IMR-90 (cell line): Measurements from ENCODE around the gene KTI12. TPM values are rescaled to one million over a fixed set of nuclear protein-coding genes. Genes with fewer than 3 reads are reported as not detected.

ENCODE experiments used
- ATAC-seq: fragments of 200-7000 bp; cut with Tn5 transposase; 2 replicates; pipeline ENCODE4 v1.9.1; 2020; ENCODE audit warnings: low read depth, mild to moderate bottlenecking, moderate library complexity
- BruUV-seq: library from RNA; stranded (reverse); fragments of 400-500 nt; replicated peaks from 2 replicates; lab custom pipeline; 2021; lab: Mats Ljungman, UMichigan
- CTCF ChIA-PET: fragments of 300-600 bp; formaldehyde crosslinking; extraction: SDS; loops from one replicate; lab custom pipeline; 2021; ENCODE audit warnings: antibody characterized with exemption; lab: Yijun Ruan, JAX
- POLR2A ChIA-PET: fragments of 300-600 bp; sonication (Branson Sonifier 250); formaldehyde crosslinking; loops from one replicate; lab custom pipeline; 2022; ENCODE audit warnings: antibody characterized with exemption; ENCODE audit not compliant: unreplicated experiment; lab: Charles Lee
- DNase-seq: peaks from one replicate; pipeline ENCODE4 v3.0.0; 2013
- H2AFZ ChIP-seq: replicated peaks from 2 replicates; pipeline ENCODE3; 2013; ENCODE audit warnings: low read length, mild to moderate bottlenecking; ENCODE audit not compliant: poor library complexity
- H2AK5ac ChIP-seq: 2 replicates; pipeline ENCODE4 v1.6.1; 2013; ENCODE audit warnings: low read depth, low read length, inconsistent platforms
- H2AK9ac ChIP-seq: replicated peaks from 2 replicates; pipeline ENCODE3; 2013; ENCODE audit warnings: mild to moderate bottlenecking, low read depth, low read length, moderate library complexity; ENCODE audit not compliant: poor library complexity
- H2BK120ac ChIP-seq: 2 replicates; pipeline ENCODE4 v1.6.1; 2013; ENCODE audit warnings: low read depth, low read length, inconsistent platforms
- H2BK15ac ChIP-seq: 3 replicates; pipeline ENCODE4 v1.6.1; 2013; ENCODE audit warnings: low read depth, low read length, inconsistent platforms
- H2BK20ac ChIP-seq: 2 replicates; pipeline ENCODE4 v1.6.1; 2013; ENCODE audit warnings: low read depth, mild to moderate bottlenecking, inconsistent platforms, low read length, moderate library complexity
- H2BK5ac ChIP-seq: 2 replicates; pipeline ENCODE4 v1.6.1; 2013; ENCODE audit warnings: mild to moderate bottlenecking, low read depth, low read length, inconsistent platforms; ENCODE audit not compliant: poor library complexity, severe bottlenecking
- H3K14ac ChIP-seq: replicated peaks from 2 replicates; pipeline ENCODE4 v1.6.1; 2013; ENCODE audit warnings: low read depth, low read length, inconsistent platforms
- H3K18ac ChIP-seq: 2 replicates; pipeline ENCODE4 v1.6.1; 2013; ENCODE audit warnings: low read depth, low read length, control low read depth
- H3K23ac ChIP-seq: 2 replicates; pipeline ENCODE4 v1.6.1; 2013; ENCODE audit warnings: low read depth, low read length, inconsistent platforms
- H3K27ac ChIP-seq: 2 replicates; pipeline ENCODE4 v1.5.1; 2013; ENCODE audit warnings: mild to moderate bottlenecking, control low read depth, low read length; ENCODE audit not compliant: insufficient read depth
- H3K27me3 ChIP-seq: 2 replicates; pipeline ENCODE4 v1.6.1; 2013; ENCODE audit warnings: low read length; ENCODE audit not compliant: control insufficient read depth, insufficient read depth
- H3K36me3 ChIP-seq: 2 replicates; pipeline ENCODE4 v1.6.1; 2013; ENCODE audit warnings: low read length, mixed read lengths; ENCODE audit not compliant: control insufficient read depth, insufficient read depth
- H3K4ac ChIP-seq: 2 replicates; pipeline ENCODE4 v1.6.1; 2013; ENCODE audit warnings: low read depth, low read length, inconsistent platforms
- H3K4me1 ChIP-seq: 2 replicates; pipeline ENCODE4 v1.6.1; 2013; ENCODE audit warnings: low read length, mixed read lengths; ENCODE audit not compliant: control insufficient read depth, insufficient read depth
- H3K4me2 ChIP-seq: 2 replicates; pipeline ENCODE4 v1.6.1; 2013; ENCODE audit warnings: low read depth, mild to moderate bottlenecking, control low read depth, low read length, moderate library complexity
- H3K4me3 ChIP-seq: 2 replicates; pipeline ENCODE4 v1.5.1; 2013; ENCODE audit warnings: low read depth, mild to moderate bottlenecking, control low read depth, low read length, moderate library complexity; ENCODE audit not compliant: insufficient read depth
- H3K56ac ChIP-seq: 2 replicates; pipeline ENCODE4 v1.6.1; 2013; ENCODE audit warnings: low read length, inconsistent platforms; ENCODE audit not compliant: insufficient read depth; ENCODE audit errors: extremely low read depth
- H3K79me1 ChIP-seq, 2 experiments: 2 replicates each; pipeline ENCODE4 v1.6.1; 2013; ENCODE audit warnings: low read length in 2 of 2, inconsistent platforms in 1 of 2, low read depth in 1 of 2
- H3K9ac ChIP-seq: 2 replicates; pipeline ENCODE4 v1.6.1; 2013; ENCODE audit warnings: low read depth, low read length, control low read depth
- H3K9me1 ChIP-seq: 2 replicates; pipeline ENCODE4 v1.6.1; 2013; ENCODE audit warnings: low read length, inconsistent platforms; ENCODE audit not compliant: insufficient read depth
- H3K9me3 ChIP-seq: 2 replicates; pipeline ENCODE4 v1.6.1; 2013; ENCODE audit warnings: low read length; ENCODE audit not compliant: control insufficient read depth, insufficient read depth
- H4K20me1 ChIP-seq: 2 replicates; pipeline ENCODE4 v1.6.1; 2013; ENCODE audit warnings: low read length, inconsistent platforms; ENCODE audit not compliant: insufficient read depth
- H4K5ac ChIP-seq: 2 replicates; pipeline ENCODE4 v1.6.1; 2013; ENCODE audit warnings: mild to moderate bottlenecking, low read depth, low read length, control low read depth
- H4K8ac ChIP-seq, 2 experiments: 2 replicates each; pipeline ENCODE4 v1.6.1; 2013; ENCODE audit warnings: low read depth in 2 of 2, low read length in 2 of 2, control low read depth in 1 of 2, inconsistent platforms in 1 of 2
- H4K91ac ChIP-seq: 2 replicates; pipeline ENCODE4 v1.6.1; 2013; ENCODE audit warnings: low read depth, low read length, inconsistent platforms; ENCODE audit not compliant: insufficient read depth
- BHLHE40 ChIP-seq: fragments of 150-350 bp; IDR thresholded peaks from 2 replicates; pipeline ENCODE4 v1.6.1; 2016; ENCODE audit warnings: mild to moderate bottlenecking, low read depth, low read length
- CEBPB ChIP-seq: IDR thresholded peaks from 2 replicates; pipeline ENCODE4 v1.6.1; 2012; ENCODE audit warnings: low read depth, low read length, improper control_type of control experiment
- CHD1 ChIP-seq: IDR thresholded peaks from 2 replicates; pipeline ENCODE4 v1.6.1; 2012; ENCODE audit warnings: low read depth, low read length, improper control_type of control experiment
- CTCF ChIP-seq: conservative IDR thresholded peaks from 2 replicates; pipeline ENCODE4 v1.5.1; 2012; ENCODE audit warnings: mild to moderate bottlenecking, low read depth, low read length, improper control_type of control experiment
- ELK1 ChIP-seq: fragments of 150-350 bp; IDR thresholded peaks from 2 replicates; pipeline ENCODE4 v1.6.1; 2016; ENCODE audit warnings: low read depth, mild to moderate bottlenecking, low read length, moderate library complexity, borderline replicate concordance
- FOS ChIP-seq: fragments of 150-350 bp; IDR thresholded peaks from 2 replicates; pipeline ENCODE4 v1.6.1; 2016; ENCODE audit warnings: low read depth, low read length
- MAFK ChIP-seq: IDR thresholded peaks from 2 replicates; pipeline ENCODE4 v1.6.1; 2012; ENCODE audit warnings: low read depth, low read length, improper control_type of control experiment
- MAZ ChIP-seq: IDR thresholded peaks from 2 replicates; pipeline ENCODE4 v1.6.1; 2012; ENCODE audit warnings: low read depth, mild to moderate bottlenecking, low read length, improper control_type of control experiment, moderate library complexity, borderline replicate concordance
- MXI1 ChIP-seq: IDR thresholded peaks from 2 replicates; pipeline ENCODE4 v1.6.1; 2012; ENCODE audit warnings: low read depth, mild to moderate bottlenecking, low read length, moderate library complexity, borderline replicate concordance
- NFE2L2 ChIP-seq: fragments of 150-350 bp; IDR thresholded peaks from 2 replicates; pipeline ENCODE4 v1.6.1; 2016; ENCODE audit warnings: low read depth, mild to moderate bottlenecking, low read length
- POLR2A ChIP-seq: IDR thresholded peaks from 2 replicates; pipeline ENCODE4 v1.6.1; 2012; ENCODE audit warnings: mild to moderate bottlenecking, low read depth, low read length
- RAD21 ChIP-seq: IDR thresholded peaks from 2 replicates; pipeline ENCODE4 v1.6.1; 2012; ENCODE audit warnings: low read length, improper control_type of control experiment
- RCOR1 ChIP-seq: IDR thresholded peaks from 2 replicates; pipeline ENCODE4 v1.6.1; 2012; ENCODE audit warnings: mild to moderate bottlenecking, low read length, improper control_type of control experiment; ENCODE audit not compliant: insufficient replicate concordance
- RFX5 ChIP-seq: IDR thresholded peaks from 2 replicates; pipeline ENCODE4 v1.8.0; 2012; ENCODE audit warnings: low read depth, mild to moderate bottlenecking, low read length, moderate library complexity
- SMC3 ChIP-seq: fragments of 150-350 bp; IDR thresholded peaks from 2 replicates; pipeline ENCODE4 v1.6.1; 2016; ENCODE audit warnings: low read depth, mild to moderate bottlenecking, antibody characterized with exemption, low read length, moderate library complexity
- USF2 ChIP-seq: fragments of 150-350 bp; IDR thresholded peaks from 2 replicates; pipeline ENCODE4 v1.6.1; 2017; ENCODE audit warnings: mild to moderate bottlenecking, antibody characterized with exemption, low read length, low read depth
- WGBS, 2 experiments: methylation state at CpG; one replicate each; pipeline versions ENCODE4 v1.1.5 to v1.1.7; 2013; ENCODE audit warnings: missing lambda C conversion rate in 2 of 2; ENCODE audit not compliant: insufficient read length in 1 of 2; ENCODE audit errors: extremely low coverage in 2 of 2; 5-methylcytosine and 5-hydroxymethylcytosine counted together
- dilution Hi-C: fragments of 300-500 bp; cut with HindIII; formaldehyde crosslinking; loops from one replicate; pipeline ENCODE4 v1.14.3; 2018; ENCODE audit warnings: low sequenced_read_pairs; ENCODE audit not compliant: unreplicated experiment
- in situ Hi-C: fragments of 300-500 bp; cut with MboI; formaldehyde crosslinking; loops from 3 replicates; pipeline ENCODE4 v1.14.3; 2019; ENCODE audit warnings: low sequenced_read_pairs, inconsistent platforms, mixed read lengths
- intact Hi-C: fragments of 100-400 bp; cut with micrococcal nuclease; formaldehyde crosslinking; loops from 2 replicates; pipeline ENCODE4 v1.10.0; 2022
- polyA plus RNA-seq, 3 experiments: library from polyadenylated mRNA; depleted of rRNA; stranded (reverse); fragments of >200 nt; gene quantifications; 2 replicates each; pipeline ENCODE4 v1.2.3, GENCODE V29; 2012; ENCODE audit warnings: low replicate concordance in 1 of 3
- total RNA-seq: library from RNA; depleted of rRNA; stranded (reverse); fragments of >200 nt; gene quantifications from 2 replicates; pipeline ENCODE4 v1.2.3, GENCODE V29; 2012

The KTI12 gene
- total and polyA plus RNA-seq, 2 of the 4 experiments (the other 2 are of a cell fraction) = 15.2 to 16.3 TPM

GRCh38 chr1:52072291-52072690, 38.7 kb upstream of the KTI12 start:
- Histone ChIP-seq H3K36me3 (peaks cover 14% of the 10 kb centered on the region), H3K23ac (no peak overlapping the region), H2BK15ac (no peak overlapping the region), H4K8ac (no peak overlapping the region), H3K18ac (no peak overlapping the region), H2BK120ac (no peak overlapping the region), H3K27ac (no peak overlapping the region), H2BK5ac (no peak overlapping the region), H4K91ac (no peak overlapping the region), H3K9ac (no peak overlapping the region), H3K14ac (no peak overlapping the region), H2BK20ac (no peak overlapping the region), H2AK9ac (no peak overlapping the region), H4K5ac (no peak overlapping the region), H2AK5ac (no peak overlapping the region), H4K20me1 (peaks cover 16% of the 10 kb centered on the region; the same call in 1 of the 2 replicates), H3K79me1 (peaks cover 19 to 55% of the 10 kb centered on the region in 2 experiments; a peak in 3 of 4 replicates), H3K27me3 (no peaks in the 10 kb centered on the region), H3K4ac (no peak overlapping the region), H3K9me1 (no peaks in the 10 kb centered on the region), H3K9me3 (no peaks in the 10 kb centered on the region), H3K4me2 (no peak overlapping the region), H3K56ac (no peak overlapping the region), H3K4me1 (no peaks in the 10 kb centered on the region), H2AFZ (no peak overlapping the region), H3K4me3 (no peak overlapping the region)
- WGBS, 2 experiments = 100% methylated on average over 3 of the region's 6 CpGs; no CpG with 5 or more reads in 1 of the 2 experiments
- TF ChIP-seq NFE2L2 (no peak), BHLHE40 (no peak), CEBPB (no peak), RAD21 (no peak), MAFK (no peak), MAZ (no peak), POLR2A (no peak), CTCF (no peak), RFX5 (no peak), CHD1 (no peak), RCOR1 (no peak), USF2 (no peak), FOS (no peak), ELK1 (no peak), SMC3 (no peak), MXI1 (no peak)
- no peak for ATAC-seq
- in situ Hi-C loops = no loop called here
- intact Hi-C loops = no loop called here
- no TSS peak for BruUV-seq
- no peak for DNase-seq
- ChIA-PET POLR2A (no interaction called here), CTCF (no interaction called here)
- dilution Hi-C loops = no loop called here
